Daoy (cell line): Measurements from ENCODE around the gene SLC25A5. TPM values are rescaled to one million over a fixed set of nuclear protein-coding genes. Genes with fewer than 3 reads are reported as not detected.
"Not testable (repeated sequence)": the region's sequence is repeated elsewhere in the genome, so short reads cannot be mapped to it uniquely, and the experiment has no call there.

Source experiments
- DNase-seq: peaks from one replicate; pipeline ENCODE4 v3.0.0-alpha.2; 2015; ENCODE audit warnings: low read depth
- total RNA-seq: library from RNA; depleted of rRNA; stranded (reverse); fragments of >200 nt; shearing (Covaris generic); gene quantifications from 2 replicates; pipeline ENCODE4 v1.2.3, GENCODE V29; 2014

Gene SLC25A5
- total RNA-seq, 1 experiment from 2014 or later: 231 TPM

DNA sequence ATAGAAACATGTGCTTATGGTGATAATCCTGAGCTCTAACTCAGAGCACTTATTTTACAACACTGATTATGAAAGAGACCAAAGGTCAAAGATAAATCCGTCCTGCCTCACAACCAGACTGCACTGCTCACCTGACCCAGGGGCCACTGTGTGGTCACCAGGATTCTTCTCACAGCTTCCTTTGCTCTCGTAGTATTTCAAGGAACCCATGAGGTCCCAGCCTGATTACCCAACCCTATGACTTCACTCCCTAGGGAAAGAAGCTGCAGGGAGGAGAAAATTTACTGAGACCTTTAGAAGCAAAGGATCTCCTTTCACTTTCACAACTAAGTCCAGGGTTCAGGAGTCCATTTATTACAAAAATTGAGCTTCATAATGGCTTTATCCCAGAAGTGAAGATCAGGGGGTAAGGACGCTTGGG, 9.6 kb downstream of the SLC25A5 start:
- DNase-seq: peak; percentile 43

DNA sequence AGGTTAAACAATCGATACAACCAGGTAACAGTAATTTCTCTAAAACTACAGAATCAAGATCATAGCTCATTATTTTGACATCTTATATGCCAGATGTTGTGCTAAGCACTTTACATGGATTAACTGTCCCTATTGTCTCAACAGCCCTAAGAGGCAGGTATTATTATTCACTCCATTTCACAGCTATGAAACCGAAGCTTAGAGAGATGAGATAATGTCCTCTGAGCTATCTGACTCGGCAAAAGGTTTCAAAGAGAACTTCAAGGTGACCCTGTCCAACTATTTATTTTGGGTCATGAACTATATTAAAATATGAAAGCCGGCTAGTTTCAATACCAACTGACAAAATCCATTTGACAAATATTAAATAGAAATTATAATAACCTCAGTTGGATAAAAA, 10.3 kb downstream of the SLC25A5 start:
- DNase-seq: no peak

DNA sequence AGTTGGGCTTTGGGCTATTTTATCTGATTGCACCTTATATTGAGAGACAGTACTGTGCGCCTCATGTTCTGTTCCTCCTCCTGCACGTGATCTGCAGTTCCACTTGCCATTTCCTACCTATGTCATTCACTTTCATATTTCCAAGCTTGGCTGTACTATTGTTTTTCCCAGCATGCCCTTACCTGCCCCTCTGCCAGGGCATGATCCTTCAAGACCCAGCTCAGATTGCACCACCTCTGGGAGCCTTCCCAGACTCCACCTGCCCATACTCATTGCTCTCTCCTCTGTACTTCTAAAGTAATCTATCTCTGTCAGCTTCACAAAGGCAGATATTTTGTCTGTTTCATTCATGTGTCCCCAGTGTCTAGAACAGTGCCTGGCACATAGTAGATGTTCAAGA, 11.6 kb downstream of the SLC25A5 start:
- DNase-seq: no peak

DNA sequence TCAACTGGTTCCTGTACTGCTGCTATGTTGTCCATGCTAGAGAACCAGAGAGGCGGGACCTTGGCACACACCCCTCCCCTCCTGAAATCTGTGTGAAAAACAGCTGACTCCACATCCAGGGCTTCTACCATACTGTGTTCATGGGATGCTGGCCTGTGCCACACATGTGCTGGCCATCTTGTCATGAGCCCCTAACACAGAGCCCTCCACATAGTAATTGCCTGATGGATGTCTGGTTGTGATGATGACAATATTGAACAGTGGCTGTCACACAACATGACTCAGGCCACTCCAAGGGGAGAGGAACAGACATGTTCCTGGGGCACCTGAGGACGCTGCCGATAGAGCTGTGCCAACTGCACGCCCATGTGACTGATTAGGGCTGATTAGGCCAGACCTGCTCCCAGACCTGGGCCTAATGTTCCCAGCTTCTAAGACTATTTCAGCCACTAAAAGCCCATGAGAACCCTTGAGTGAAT, 13.1 kb downstream of the SLC25A5 start:
- DNase-seq: no peak

DNA sequence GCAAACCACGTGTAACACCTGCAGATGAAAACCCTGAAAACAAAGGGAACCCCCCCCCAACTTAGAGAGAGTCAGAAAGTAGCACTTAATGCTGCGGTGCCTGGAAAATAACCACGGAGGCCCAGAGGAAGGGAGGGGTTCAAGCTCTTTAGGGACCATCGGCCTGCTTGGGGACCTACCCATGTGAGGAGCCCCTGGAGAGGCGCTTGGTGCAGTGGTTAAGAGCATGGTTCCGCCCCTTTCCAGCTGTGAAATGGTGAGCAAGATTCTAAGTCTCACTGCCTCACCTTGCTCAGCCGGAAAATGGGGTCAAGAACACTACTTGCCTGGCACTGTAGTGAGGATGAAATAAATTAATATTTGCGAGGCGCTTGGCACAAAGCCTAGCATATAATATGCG, 13.8 kb downstream of the SLC25A5 start:
- DNase-seq: no peak

DNA sequence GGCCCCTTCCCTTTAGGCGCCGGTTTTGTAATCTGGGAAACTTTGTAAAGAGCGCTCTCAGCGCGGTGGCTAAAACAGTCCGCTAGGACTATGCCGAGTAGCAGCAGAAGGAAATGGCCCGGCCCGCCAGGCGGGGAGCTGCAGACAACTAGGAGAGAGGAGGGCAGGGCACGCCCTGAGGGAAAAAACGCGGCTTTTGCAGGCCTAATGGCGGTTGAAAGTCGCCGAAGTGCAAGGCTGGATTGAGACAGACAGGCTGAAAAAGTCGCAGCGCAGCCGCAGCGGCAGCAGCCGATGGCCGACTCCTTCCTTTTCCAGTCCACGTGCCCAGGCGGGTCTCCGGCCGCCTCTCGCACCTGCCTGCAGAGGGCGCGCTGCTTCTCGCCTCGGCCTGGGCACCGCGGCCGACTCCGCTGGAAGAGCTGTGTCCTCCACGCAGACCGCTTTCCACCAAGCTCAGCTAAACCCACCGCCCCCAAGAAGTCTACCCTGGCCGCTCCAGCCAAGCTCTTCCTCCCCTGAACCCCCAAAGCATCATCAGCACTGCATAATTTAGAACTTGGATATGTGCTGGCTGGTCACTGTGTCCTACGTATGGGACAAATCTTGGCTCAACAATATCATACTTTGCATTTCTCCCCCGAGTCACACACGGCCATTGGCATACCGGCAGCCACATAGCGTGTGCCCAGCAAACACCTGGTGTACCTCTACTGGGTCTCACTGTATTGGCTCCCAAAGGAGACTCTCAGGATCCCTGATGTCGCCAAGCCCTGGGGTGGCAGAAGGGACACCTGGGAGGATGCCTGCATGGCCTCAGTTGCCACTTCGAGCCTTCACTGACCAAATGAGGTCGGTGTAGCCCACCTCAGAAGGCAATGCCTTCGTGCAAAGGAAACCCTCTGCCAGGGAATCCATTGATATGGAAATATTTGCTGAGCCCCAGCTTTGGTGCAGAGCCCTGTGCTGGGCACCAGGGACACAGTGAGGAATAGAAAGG, 14.5 kb downstream of the SLC25A5 start:
- peak; percentile 68 for DNase-seq

DNA sequence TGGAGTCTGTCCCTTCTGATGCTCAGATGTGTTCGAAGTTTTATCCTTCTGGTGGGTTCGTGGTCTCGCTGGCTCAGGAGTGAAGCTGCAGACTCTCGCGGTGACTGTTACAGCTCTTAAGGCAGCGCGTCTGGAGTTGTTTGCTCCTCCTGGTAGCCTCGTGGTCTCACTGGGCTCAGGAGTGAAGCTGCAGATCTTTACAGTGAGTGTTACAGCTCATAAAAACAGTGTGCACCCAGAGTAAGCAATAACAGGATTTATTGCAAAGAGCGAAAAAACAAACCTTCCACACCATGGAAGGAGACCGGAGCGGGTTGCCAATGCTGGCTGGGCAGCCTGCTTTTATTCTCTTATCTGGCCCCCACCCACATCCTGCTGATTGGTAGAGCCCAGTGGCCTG, 18.5 kb downstream of the SLC25A5 start:
- DNase-seq: no peak

DNA sequence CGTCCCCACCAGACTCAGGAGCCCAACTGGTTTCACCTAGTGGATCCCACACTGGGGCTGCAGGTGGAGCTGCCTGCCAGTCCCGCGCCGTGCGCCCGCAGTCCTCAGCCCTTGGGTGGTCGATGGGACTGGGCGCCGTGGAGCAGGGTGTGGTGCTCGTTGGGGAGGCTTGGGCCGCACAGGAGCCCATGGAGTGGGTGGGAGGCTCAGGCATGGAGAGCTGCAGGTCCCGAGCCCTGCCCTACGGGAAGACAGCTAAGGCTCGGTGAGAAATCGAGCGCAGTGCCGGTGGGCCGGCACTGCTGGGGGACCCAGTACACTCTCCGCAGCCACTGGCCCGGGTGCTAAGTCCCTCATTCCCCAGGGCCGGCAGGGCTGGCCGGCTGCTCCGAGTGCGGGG, 19.5 kb downstream of the SLC25A5 start:
- not testable (repeated sequence) for DNase-seq

DNA sequence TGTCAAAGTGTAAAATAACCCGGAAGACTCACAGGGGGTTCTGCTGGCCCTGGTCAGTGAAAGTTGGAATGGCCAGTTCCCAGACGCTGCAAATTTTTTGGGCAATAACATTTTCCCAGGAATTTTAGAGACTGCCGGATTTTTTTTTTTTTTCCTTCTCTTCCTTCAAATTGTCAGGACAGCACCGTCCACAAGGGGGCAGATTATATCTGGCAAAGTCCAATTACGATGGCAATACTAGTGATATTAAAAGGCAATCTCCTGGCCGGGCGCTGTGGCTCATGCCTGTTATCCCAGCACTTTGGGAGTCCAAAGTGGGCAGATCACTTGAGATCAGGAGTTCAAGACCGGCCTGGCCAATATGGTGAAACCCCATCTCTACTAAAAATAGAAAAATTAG, 20.5 kb downstream of the SLC25A5 start:
- DNase-seq: peak; percentile 41

DNA sequence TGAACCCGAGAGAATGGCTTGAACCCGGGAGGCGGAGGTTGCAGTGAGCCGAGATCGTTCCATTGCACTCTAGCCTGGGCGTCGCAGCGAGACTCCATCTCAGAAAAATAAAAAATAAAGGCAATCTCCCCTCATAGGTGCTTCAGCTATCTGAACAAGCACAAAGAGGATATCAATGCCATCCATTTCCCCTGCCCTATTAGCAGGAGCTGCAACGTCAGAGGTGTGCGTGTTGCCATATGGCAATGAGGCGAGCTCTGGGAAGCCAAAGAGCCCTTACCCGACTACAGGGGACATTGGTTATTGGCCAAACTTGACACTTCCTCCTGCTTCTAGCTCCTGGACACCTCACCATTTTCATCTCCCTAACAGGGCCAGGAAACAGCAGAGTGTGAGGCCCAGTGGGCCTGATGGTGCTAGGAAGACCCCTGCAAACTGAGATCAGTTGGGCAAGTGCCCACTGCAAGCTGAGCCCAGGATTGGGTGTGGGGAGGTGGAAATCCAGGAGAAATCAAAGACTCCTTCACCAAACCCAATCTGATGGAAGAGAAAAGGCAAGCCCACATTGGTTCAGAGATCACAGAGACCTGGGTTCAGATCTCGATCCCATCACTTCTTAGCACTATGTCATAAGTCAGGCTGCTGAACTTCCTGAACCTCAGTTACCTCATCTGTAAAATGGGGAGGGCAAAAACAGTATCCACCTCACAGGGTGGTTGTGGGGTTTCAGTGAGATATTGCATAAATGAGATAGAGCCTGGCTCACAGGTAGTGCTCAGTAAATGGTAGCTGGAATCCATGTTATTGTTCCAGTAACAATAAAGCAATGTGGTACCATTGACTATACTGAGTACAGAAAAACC, 21.2 kb downstream of the SLC25A5 start:
- DNase-seq: no peak

DNA sequence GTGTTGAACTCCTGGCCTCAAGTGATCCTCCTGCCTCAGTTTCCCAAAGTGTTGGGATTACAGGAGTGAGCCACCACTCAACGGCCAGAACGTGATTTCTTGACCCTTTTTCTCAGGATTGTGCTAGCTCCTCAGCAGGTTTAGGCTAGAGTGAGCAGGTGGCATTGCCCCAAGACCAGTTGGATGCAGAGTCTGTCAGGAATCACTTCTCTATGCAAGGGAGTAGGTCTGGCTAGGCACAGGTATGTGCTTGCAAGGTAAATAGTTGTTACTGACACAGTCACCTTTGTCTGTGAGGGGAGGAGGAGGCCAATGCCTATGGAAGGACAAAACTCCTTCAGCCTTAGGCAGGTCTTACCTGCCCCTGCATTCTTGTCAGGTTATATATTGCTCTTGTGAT, 24.2 kb downstream of the SLC25A5 start:
- DNase-seq: no peak

DNA sequence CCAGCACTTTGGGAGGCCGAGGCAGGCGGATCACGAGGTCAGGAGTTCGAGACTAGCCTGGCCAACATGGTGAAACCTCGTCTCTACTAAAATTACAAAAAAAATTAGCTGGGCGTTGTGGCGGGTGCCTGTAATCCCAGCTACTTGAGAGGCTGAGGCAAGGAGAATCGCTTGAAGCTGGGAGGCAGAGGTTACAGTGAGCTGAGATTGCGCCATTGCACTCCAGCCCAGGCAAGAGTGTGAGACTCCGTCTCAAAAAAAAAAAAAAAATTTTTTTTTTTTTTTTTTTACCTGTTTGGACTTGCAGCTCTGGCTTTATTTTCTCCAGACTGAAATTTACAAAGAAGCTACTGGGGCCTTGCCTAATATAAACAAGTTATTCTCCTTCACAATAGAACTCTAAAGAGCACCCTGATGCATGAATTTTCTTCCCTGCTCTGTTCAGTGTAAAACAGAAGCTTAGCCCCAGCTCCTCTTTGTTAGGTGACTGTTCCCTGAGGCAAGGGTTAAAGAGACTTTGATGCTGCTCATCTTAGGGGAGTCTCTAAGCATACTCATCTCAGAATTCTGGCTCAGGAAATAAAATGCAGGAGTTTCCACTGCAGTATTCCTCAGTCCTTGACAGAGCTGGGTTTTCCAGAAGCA, 25.7 kb downstream of the SLC25A5 start:
- DNase-seq: not testable (repeated sequence)

DNA sequence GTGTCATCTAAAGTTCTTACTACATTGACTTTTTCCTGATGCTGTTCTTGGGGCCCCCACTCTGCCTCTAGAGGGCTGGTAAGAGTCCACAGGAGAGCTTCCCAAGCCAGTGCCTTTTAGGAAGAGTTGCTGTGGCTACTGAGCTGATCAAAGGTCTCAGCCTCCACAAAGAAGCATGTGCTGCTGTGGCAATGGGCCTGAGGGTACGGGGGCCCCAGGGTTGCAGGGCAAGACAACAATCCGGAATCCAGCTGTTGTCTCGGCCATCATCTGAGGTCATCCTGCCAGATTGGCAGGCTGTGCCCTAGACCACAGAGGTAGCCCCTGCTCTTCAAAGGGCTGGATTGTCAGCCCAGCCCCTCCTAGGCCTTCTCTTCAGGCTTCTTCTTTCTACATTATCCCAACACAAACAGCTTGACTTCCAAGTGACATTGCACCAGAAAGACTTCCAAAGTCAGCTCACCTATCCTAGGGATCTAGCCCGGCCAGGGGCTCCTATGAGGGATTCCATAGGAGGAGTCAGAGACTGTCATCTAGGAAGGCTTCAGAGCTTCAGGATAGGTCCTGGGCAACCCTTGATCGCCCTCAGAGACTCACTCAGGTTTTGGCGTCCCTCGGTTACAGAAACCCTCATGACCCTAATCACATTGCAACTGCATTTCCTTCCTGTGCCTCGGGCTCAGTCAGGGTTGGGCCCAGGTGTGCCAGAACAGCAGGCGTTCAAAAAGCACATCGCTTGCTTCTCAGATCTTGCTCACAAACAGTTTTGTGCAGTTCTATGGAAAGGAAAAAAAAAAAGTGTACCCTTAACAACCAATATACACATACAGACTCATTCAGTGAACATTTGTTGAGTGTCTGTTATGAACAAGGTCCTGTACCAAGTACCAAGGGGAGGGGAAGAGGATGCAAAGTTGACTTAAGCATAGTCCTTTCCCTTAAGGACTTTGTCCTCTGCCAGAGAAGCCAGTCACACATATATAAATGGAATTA, 27.8 kb downstream of the SLC25A5 start:
- no peak for DNase-seq

DNA sequence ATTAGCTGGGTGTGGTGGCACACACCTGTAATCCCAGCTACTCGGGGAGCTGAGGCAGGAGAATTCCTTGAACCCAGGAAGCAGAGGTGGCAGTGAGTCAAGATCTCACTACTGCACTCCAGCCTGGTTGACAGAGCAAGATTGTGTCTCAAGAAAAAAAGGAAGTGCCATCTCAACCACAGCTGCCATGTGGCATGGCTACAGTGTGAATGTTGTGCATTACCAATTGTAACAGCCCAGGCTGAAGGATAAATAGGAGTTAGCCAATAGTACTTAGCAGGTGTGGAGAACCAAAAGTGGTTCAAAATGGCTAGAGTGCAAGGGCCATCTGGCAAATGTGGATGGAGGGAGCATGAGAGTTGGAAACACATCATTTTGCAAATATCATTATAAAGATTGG, 28.9 kb downstream of the SLC25A5 start:
- DNase-seq: no peak

DNA sequence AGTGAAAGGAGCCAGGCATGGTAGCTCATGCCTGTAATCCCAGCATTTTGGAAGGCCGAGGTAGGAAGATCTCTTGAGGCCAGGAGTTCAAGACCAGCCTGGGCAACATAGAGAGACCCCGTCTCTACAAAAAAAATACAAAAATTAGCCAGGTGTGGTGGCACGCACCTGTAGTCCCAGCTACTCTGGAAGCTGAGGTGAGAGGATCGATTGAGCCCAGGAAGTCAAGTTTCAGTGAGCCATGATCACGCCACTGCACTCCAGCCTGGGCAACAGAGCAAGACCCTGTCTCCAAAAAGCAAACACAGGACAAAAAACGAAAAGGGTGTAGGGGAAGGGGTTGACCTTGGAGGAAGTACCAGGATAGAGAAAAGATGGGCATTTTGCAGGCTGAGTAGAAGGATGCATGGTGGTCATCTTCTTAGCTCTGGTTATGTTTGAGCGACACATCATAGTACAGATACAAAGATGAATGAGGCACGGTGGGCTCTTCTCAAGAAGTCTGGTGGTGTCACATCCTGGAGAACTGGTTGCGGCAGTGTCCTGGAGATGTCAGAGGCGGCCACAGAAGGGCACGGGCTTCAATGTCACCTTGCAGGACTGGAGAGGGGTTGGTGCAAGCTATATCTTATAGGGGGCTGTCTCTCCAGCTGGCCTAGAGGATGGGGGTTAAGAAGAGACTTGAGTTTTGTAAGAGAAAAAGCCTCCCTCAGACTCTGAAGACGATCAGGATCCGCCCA, 32.0 kb downstream of the SLC25A5 start:
- no peak for DNase-seq

DNA sequence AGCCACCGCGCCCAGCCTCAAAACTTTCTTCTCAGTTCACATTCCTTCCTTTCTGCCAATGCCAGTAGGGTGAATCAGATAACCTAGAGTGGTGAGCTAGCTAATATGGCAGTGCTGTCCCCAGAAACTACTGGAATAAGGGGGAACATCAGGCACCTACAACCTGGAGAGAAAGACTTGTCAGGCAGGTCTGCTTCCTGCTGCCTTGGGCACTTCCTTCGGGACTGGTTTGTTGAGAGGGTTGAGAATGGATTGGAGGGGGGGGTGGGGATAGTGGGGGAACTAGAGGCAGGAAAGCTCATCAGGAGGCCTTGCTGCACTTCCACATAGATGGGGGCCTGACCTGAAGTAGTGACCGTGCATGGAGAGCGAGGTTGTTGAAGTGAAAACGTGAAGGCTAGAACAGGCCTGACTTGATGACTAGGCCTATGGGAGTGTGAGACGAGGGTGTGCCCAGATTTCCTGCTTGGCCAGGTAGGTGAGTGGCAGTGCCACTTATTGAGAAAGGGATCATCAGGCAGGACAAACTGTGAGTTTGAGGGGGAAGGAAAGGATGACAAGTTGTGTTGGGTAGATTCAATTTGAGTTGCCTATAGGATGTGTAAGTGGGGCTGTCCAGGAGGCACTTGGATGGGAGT, 33.4 kb downstream of the SLC25A5 start:
- no peak for DNase-seq

DNA sequence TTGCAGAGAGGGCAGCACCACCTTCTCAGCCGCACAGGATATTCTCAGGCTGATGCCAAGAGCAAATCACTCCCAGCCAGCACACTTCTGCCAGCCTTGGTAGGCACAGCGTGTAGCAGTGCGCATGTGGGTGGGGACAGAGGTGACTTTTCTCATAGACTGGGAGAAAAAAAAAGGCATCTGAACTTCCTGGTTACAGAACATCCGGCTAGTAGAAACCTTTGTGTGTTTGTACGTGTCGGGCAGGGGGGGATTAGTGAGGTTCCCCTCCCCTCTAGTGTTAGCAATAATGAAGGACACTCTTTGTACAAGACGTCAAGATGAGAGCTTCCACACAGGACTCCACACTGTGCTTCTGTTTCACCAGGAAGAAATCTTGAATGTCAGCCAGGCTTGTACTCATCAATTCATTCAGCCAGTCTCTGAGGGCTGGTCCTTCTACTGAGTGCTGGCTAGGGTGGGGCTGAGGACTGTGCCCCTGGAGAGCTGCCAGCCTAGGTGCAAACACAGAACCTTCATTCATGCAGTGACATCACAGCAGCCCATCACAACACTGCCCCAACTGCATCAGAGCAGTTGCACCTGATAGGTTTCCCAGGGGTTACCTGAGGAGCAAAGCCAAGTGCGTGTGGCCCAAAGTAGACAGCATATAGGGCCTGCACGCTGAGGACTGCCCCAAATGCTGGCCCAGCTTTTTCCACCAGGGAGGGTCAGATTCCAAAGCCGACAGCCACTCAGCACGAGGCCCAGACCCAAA, 34.7 kb downstream of the SLC25A5 start:
- DNase-seq: peak; percentile 23

DNA sequence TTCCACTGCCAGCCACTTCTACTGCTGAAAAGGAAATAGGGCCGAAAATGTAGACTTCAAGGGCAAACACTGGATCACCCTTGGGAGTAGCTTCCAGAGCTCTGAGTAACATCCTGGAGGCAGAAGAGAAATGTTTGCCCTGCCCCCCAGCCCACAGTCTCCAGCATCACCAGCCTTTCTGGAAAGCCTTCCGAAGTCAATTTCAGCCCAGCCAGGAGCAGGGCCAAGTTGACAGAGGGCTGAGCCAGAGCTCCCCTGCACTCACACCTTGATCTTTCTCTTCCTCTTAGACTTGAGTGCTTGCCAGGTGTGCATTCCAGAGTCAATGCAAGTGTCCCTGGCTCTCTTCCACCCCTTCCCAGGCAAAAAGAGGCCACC, 35.2 kb downstream of the SLC25A5 start:
- peak; percentile 76 for DNase-seq

DNA sequence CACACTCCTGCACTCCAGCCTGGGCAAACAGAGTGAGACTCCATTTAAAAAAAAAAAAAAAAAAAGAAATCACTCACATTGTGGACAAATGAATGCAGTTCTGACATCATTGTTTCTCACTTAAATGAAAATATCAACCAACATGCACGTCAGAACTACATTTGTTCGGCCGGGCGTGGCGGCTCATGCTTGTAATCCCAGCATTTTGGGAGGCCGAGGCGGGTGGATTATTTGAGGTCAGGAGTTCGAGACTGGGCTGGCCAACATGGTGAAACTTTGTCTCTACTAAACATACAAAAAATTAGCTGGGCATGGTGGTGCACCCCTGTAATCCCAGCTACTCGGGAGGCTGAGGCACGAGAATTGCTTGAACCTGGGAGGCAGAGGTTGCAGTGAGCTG, 36.9 kb downstream of the SLC25A5 start:
- not testable (repeated sequence) for DNase-seq
